CMK (cell line): ENCODE results near the gene TRPM4.
"Not testable (repeated sequence)": the region's sequence is repeated elsewhere in the genome, so short reads cannot be mapped to it uniquely, and the experiment has no call there.

Experiments
- DNase-seq: peaks from one replicate; pipeline ENCODE4 v3.0.0-alpha.2; 2010; ENCODE audit warnings: low read depth

TRPM4 gene

GRCh38 chr19:49190781-49191180, 33.2 kb downstream of the TRPM4 start:
- no peak for DNase-seq

GRCh38 chr19:49193822-49194394, 36.3 kb downstream of the TRPM4 start:
- no peak for DNase-seq

- no peak for DNase-seq
Measured at GRCh38 chr19:49194408-49194807, 36.8 kb downstream of the TRPM4 start.

- no peak for DNase-seq
Measured at GRCh38 chr19:49196527-49197240, 39.1 kb downstream of the TRPM4 start.

DNA sequence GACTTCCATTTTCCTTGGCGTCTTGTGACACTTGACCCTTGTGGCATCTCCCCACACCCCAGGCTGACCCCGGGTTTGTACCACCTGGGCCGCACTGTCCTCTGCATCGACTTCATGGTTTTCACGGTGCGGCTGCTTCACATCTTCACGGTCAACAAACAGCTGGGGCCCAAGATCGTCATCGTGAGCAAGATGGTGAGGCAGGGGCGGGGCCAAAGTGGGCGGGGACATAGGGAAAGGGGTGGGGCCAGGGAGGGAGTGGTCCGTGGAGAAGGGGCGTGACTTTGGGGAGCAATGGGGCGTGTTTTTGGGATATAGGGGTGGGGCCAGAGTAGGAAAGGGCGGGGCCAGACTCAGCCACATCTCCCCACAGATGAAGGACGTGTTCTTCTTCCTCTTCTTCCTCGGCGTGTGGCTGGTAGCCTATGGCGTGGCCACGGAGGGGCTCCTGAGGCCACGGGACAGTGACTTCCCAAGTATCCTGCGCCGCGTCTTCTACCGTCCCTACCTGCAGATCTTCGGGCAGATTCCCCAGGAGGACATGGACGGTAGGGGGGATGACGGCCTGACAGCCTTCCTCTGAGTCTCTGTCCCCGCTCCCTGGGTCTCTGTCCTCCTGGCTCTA, 42.8 kb downstream of the TRPM4 start:
- peak; percentile 87 for DNase-seq

DNA sequence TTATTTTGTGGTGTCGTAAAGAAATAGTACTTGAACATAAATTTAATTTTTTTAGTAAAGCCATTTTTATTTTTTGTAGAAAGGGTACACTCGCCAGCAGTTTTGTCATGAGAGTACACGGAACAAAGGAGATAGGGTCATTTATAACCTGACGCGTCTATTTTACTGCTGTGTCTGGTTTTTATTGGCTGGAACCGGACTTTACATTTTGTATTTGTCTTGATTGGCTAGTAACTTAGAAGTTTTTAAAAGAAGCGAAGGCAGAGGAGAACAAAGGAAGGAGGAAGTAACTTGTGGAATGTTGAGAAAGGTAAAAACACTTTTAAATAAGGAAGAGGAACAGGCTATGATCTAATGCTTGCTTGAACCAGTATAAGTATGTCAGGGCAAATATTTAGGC, 43.5 kb downstream of the TRPM4 start:
- no peak for DNase-seq

DNA sequence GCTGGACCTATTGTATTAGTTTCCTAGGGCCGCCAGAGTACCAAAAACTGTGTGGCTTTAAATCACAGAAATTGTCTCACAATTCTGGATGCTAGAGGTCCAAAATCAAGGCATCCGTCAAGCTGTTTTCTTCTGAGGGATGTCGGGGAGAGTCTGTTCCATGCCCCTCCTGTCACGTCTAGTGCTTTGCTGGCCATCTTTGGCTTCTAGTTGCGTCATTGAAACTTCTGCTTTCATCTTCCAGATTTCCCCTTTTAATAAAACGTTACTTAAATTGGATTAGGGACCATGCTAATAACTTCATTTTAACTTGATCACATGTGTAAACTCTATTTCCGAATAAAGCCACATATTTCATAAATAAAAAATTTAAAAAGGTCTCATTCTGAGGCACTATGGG, 47.5 kb downstream of the TRPM4 start:
- no peak for DNase-seq

DNA sequence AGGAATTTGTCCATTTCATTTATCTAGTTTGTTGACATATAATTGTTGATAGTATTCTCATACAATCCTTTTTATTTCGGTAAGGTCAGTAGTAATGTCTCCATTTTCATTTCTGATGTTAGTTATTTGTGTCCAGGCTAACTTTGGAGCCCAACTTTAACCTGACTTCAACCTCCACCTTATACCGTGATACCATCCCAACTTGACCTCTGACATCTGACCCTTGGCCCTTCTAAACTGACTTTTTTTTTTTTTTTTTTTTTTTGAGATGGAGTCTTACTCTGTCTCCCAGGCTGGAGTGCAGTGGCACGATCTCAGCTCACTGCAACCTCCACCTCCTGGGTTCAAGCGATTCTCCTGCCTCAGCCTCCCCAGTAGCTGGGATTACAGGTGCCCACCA, 51.9 kb downstream of the TRPM4 start:
- not testable (repeated sequence) for DNase-seq

DNA sequence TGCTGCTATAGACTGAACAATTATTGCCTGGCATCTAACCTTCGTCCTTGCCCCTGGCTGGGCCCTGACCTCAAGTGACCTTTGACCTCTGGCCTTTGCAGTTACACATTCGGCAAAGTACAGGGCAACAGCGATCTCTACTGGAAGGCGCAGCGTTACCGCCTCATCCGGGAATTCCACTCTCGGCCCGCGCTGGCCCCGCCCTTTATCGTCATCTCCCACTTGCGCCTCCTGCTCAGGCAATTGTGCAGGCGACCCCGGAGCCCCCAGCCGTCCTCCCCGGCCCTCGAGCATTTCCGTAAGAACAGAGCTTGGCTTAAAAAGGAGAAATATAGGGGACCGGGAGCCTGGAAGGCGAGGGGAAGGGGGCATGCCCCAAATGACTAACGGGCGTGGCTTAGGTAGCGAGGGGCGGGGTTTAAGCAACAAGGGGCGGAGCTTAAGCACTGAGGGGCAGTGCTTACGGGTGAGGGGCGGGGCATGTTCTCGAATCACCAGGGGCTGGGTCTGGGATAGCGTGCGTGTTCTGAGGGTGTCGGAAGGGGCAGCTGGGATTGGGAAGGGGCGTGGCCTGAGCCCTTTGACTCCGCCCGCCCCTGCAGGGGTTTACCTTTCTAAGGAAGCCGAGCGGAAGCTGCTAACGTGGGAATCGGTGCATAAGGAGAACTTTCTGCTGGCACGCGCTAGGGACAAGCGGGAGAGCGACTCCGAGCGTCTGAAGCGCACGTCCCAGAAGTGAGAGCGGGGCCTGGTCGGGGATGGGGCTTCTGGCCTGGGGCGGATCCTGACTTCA, 52.7 kb downstream of the TRPM4 start:
- DNase-seq, result no peak

- no peak for DNase-seq
Measured at GRCh38 chr19:49210901-49211451, 53.4 kb downstream of the TRPM4 start.

DNA sequence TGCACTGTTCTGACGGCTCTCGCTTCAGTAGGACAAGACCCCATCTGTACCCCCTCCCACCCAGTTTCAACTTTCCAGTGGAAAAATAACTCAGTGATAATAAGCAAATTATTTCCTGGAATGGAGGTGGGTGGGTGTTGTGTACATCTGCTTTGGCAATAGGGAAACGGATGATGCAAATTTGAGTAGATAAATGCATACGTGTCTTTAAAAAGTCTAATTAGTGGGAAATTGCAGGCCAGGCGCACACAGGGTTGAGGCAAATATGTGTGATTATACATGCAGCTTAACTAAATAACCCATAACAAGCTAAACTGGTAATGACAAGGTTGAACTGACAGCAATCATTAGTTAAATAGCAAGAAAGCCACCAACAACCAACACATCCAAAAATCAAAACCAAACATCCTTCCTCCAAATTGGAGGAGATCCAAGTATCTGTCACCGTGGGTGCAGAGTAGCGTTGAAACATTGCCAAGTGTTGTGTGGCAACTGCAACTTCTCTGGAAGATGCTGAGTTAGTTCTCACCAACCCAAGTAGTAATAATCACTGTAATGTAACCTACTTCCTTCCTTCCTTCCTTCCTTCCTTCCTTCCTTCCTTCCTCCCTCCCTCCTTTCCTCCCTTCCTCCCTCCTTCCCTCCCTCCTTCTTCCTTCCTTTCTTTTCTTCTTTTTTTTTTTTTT, 54.6 kb downstream of the TRPM4 start:
- DNase-seq, result no peak

- no peak for DNase-seq
Measured at GRCh38 chr19:49213791-49214190, 56.2 kb downstream of the TRPM4 start.

DNA sequence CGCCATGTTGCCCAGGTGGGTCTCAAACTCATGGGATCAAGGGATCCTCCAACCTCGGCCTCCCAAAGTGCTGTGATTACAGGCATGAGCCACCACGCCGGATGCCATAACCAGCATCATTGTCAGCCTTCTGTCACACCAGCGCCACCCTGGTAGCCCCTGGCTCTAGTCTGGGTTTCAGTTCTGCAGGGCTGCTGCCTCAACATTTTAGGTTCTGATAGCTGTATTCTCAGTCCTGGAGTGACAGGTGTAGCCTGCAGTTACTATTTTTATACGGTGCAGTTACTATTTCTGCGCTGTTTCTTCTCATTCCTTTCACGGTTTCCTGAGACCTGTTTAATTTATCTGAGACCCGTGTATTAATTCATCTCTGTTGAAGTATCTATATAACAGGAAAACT, 57.1 kb downstream of the TRPM4 start:
- no peak for DNase-seq

DNA sequence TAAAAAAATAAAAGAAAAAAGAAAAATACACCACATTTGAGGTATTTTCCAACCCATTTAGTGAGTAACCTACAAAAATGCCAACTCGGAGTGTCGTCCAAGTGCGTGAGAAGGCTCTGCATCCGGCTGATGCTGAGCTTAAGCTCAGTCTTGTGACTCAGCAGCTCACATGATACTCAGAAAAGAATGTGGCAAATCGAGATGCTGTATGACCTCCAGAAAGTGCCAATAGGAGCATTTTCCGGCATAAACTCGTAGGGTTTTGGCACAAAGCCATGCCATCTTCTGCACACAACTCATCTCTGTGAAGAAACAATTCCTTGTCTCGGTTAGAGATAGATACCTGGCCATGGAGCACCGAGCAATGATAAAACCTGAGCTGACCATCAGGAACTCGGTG, 58.5 kb downstream of the TRPM4 start:
- no peak for DNase-seq

DNA sequence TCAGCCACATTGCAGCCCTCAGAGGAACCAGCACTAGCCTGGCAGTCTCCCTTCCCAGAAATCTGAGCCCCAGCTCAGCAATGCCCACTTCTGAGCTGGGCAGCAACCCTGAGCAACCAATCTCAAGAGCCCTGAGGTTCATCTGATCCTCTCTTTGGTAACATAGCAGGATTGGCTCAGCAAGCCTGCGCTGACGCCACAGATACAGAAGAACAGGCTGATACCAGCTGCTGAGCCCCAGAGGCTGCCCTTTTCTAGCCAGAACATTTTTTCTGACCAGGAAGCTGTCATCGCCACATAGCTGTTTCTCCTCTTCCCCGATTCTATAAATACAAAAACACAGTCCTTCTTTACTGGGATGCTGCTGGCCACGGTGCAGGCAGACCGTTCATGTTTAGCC, 59.8 kb downstream of the TRPM4 start:
- no peak for DNase-seq

DNA sequence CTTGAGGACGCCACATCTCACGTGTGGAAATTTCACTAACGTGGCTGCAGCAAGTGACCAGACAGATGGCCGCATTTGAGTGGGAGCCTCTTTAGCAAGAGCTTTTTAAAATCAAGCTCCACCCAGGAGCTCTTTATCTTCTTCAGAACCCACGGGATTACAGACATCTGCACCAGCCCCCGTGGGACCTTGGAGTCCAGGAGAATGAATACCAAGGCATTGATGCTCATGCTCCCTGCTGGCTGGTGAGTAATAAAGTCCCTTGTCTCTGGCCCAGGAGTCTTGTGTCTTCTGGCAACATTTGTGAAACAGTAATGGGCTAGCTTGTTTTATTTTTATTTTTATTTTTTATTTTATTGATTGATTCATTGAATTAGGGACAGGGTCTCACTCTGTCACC, 64.4 kb downstream of the TRPM4 start:
- DNase-seq, result no peak

GRCh38 chr19:49222528-49222927, 64.9 kb downstream of the TRPM4 start:
- DNase-seq, result no peak

DNA sequence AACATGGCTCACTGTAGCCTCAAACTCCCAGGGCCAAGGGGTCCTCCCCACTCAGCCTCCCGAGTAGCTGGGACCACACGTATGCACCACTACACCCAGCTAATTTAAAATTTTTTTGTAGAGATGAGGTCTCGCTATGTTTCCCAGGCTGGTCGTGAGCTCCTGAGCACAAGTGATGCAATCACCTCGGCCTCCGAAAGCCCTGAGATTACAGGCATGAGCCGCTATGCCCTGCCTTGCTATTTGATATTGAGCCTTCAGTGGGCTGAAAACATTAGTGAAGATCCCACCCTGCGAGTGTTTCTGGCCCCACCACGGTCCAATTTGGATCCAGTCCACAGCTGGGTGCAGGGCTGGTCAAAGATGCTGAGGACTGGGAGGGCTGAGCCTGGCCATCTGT, 65.9 kb downstream of the TRPM4 start:
- DNase-seq, result no peak

DNA sequence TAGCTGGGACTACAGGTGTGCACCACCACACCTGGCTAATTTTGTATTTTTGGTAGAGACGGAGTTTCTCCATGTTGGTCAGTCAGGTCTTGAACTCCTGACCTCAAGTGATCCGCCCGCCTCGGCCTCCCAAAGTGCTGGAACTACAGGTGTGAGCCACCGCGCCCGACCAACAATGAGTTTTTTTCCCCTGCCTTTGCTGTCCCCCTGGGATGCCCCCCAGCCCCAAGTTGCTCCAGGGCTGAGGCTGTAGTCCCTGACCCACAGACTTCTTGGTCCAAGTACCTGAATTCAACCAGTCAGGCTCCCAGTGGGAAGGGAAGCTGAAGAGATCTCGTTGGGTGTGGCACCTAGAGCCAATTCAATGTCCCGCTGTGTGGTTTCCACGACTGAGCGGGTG, 66.8 kb downstream of the TRPM4 start:
- DNase-seq, result not testable (repeated sequence)

- no peak for DNase-seq
Measured at GRCh38 chr19:49224879-49225278, 67.3 kb downstream of the TRPM4 start.

DNA sequence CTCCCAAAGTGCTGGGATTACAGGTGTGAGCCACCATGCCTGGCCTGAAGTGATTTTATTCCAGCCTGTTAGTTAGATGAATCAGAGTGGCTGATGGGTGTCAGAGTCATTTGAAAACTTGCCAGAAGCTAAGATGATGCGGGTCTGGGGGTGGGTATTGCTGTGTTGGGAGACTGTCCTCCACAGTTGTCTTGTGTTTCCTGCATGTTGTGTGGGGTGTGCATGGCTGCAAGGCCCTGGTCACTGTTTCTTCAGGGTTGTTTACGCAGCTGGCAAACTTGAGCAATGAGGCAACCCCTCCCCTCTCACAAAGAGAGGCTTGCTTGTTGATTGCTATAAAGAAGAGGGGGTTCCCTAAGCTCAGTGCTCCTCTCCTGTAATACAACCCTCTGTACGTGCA, 71.8 kb downstream of the TRPM4 start:
- no peak for DNase-seq

DNA sequence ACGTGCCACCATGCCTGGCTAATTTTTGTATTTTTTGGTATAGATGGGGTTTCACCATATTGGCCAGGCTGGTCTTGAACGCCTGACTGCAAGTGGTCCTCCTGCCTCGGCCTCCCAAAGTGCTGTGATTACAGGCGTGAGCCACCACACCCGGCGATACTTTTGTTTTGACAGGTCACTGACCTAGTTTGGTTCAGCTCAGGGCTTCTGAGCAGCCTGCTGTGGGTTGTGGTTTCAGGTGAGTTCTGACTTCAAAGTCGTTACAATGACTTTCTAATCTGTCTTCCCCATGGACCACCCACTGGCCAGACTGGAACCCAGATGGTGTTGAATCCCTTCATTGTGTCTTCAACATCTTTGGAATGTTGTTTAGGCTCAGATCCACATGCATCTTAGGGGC, 73.8 kb downstream of the TRPM4 start:
- DNase-seq, result no peak
